ENCODE measurements around the gene TMEM108.

The TMEM108 gene

DNA sequence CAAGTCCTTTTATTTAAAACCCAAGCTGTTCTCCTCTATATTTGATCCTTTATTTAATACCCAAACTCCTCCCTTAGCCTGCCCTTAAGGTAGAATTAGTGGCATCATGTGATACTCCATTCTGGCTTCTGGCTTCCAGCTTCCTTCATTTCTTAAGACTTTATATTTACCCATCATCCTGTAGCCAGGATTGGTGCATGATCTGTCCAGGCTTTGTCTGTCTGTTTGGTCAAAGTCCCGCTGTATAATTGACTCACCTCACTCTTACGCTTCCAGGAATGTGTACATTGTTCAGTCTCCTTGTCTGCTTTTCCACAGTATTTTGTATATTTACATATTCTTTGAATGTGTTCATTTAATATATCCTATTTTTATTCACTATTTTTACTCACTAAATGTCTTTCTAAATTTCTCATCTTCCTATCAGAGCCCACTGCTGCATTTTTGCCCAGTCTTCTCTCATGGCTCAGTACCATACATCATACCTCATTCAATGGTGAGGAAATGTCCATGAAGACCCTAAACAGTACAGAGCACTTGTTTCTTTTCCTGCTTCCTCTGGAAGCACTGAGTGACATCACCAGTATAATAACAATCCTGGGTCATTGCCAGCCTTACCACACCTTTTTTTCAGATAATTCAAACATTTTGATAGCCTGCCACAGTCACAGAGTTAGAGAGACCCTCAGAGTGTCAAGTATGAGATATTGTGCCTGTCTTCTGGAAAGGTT, 31.5 kb downstream of the TMEM108 start:
- H2BK12ac ChIP-seq (ENCODE audit: low read length) = no peak overlapping the region
- no peak overlapping the region for H2BK120ac ChIP-seq (ENCODE audit: insufficient read depth, low read length, poor library complexity)
- no peak overlapping the region for H2AFZ ChIP-seq (ENCODE audit: insufficient read depth, low read length, poor library complexity)
- no peak overlapping the region for H3K4ac ChIP-seq (ENCODE audit: low read depth, low read length)
- H4K8ac ChIP-seq (ENCODE audit: low read depth, low read length) = no peak overlapping the region
- no peak overlapping the region for H3K18ac ChIP-seq (ENCODE audit: low read length)
- no CpG with 5 or more reads among the region's 2 CpGs for WGBS (ENCODE audit: extremely low coverage, insufficient coverage, insufficient read length)
- H3K27me3 ChIP-seq (ENCODE audit: insufficient read depth, low read length) = no peaks in the 10 kb centered on the region
- no peak overlapping the region for H3K4me3 ChIP-seq (ENCODE audit: low read depth, low read length)
- no peaks in the 10 kb centered on the region for H3K79me2 ChIP-seq (ENCODE audit: control insufficient read depth, insufficient read depth, low read length, poor library complexity)
- H3K9ac ChIP-seq (ENCODE audit: low read length) = no peak overlapping the region
- no peak overlapping the region for H3K4me2 ChIP-seq (ENCODE audit: low read length)
- H2AK5ac ChIP-seq (ENCODE audit: low read length) = no peak overlapping the region
- no peaks in the 10 kb centered on the region for H3K79me1 ChIP-seq (ENCODE audit: low read length)
- H3K9me3 ChIP-seq (ENCODE audit: insufficient read depth, low read depth, low read length) = no peaks in the 10 kb centered on the region
- no peaks in the 10 kb centered on the region for H3K36me3 ChIP-seq (ENCODE audit: control insufficient read depth in 1 of 2, insufficient read depth in 2 of 2, low read length in 2 of 2)
- no peaks in the 10 kb centered on the region for H3K4me1 ChIP-seq (ENCODE audit: control insufficient read depth in 1 of 2, insufficient read depth in 2 of 2, low read length in 2 of 2)
- H3K27ac ChIP-seq (ENCODE audit: low read depth, low read length) = no peak overlapping the region
- H3K23ac ChIP-seq (ENCODE audit: low read length) = no peak overlapping the region
- no peak for DNase-seq
- no peak overlapping the region for H4K12ac ChIP-seq (ENCODE audit: low read depth, low read length)
- no peak overlapping the region for H3K14ac ChIP-seq (ENCODE audit: low read length)
- no peak overlapping the region for H4K91ac ChIP-seq (ENCODE audit: low read depth, low read length)
- H2BK5ac ChIP-seq (ENCODE audit: low read depth, low read length, poor library complexity) = no peak overlapping the region

GRCh38 chr3:133074977-133075376, 36.8 kb downstream of the TMEM108 start:
- Histone ChIP-seq H2AFZ (ENCODE audit: insufficient read depth, low read length, poor library complexity) (no peak overlapping the region), H2AK5ac (ENCODE audit: low read length) (no peak overlapping the region), H3K9ac (ENCODE audit: low read length) (peak overlapping the region; percentile 46), H3K4me2 (ENCODE audit: low read length) (no peak overlapping the region), H2BK12ac (ENCODE audit: low read length) (no peak overlapping the region), H3K27me3 (ENCODE audit: insufficient read depth, low read length) (no peaks in the 10 kb centered on the region), H3K36me3 (ENCODE audit: control insufficient read depth in 1 of 2, insufficient read depth in 2 of 2, low read length in 2 of 2) (no peaks in the 10 kb centered on the region), H4K91ac (ENCODE audit: low read depth, low read length) (no peak overlapping the region), H2BK120ac (ENCODE audit: insufficient read depth, low read length, poor library complexity) (no peak overlapping the region), H3K27ac (ENCODE audit: low read depth, low read length) (no peak overlapping the region), H3K4ac (ENCODE audit: low read depth, low read length) (no peak overlapping the region), H3K23ac (ENCODE audit: low read length) (peak overlapping the region; percentile 85), H3K9me3 (ENCODE audit: insufficient read depth, low read depth, low read length) (no peaks in the 10 kb centered on the region), H4K12ac (ENCODE audit: low read depth, low read length) (no peak overlapping the region), H3K4me1 (ENCODE audit: control insufficient read depth in 1 of 2, insufficient read depth in 2 of 2, low read length in 2 of 2) (no peaks in the 10 kb centered on the region), H3K14ac (ENCODE audit: low read length) (no peak overlapping the region), H2BK5ac (ENCODE audit: low read depth, low read length, poor library complexity) (no peak overlapping the region), H3K4me3 (ENCODE audit: low read depth, low read length) (no peak overlapping the region), H3K18ac (ENCODE audit: low read length) (no peak overlapping the region), H4K8ac (ENCODE audit: low read depth, low read length) (no peak overlapping the region), H3K79me2 (ENCODE audit: control insufficient read depth, insufficient read depth, low read length, poor library complexity) (no peaks in the 10 kb centered on the region), H3K79me1 (ENCODE audit: low read length) (no peaks in the 10 kb centered on the region)
- no peak for DNase-seq
- no CpG with 5 or more reads among the region's 4 CpGs for WGBS (ENCODE audit: extremely low coverage, insufficient coverage, insufficient read length)

DNA sequence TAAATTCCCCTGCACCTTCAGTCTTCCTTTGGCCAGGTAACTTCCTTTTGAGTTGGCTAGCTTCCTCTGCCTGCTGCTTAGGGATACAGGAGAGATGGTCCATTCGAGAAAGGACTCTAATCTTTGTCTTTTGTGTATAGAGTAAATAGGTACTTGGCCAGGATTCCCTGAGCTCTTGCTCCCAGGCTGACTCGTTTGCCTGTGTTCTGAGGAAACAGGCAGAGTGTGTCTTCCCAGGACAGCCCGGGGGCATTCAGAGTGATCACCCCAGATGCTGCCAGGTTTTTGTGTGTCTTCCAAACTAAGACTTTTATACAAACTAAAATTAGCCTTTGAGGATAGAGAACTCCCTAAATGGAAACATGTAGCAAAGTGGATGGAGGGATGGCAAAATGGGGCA, 39.5 kb downstream of the TMEM108 start:
- no peak overlapping the region for H3K4me2 ChIP-seq (ENCODE audit: low read length)
- no CpG with 5 or more reads among the region's 3 CpGs for WGBS (ENCODE audit: extremely low coverage, insufficient coverage, insufficient read length)
- H3K14ac ChIP-seq (ENCODE audit: low read length) = no peak overlapping the region
- no peak overlapping the region for H2BK5ac ChIP-seq (ENCODE audit: low read depth, low read length, poor library complexity)
- no peak overlapping the region for H4K12ac ChIP-seq (ENCODE audit: low read depth, low read length)
- no peaks in the 10 kb centered on the region for H3K27me3 ChIP-seq (ENCODE audit: insufficient read depth, low read length)
- no peaks in the 10 kb centered on the region for H3K36me3 ChIP-seq (ENCODE audit: control insufficient read depth in 1 of 2, insufficient read depth in 2 of 2, low read length in 2 of 2)
- H3K9ac ChIP-seq (ENCODE audit: low read length) = no peak overlapping the region
- no peak overlapping the region for H3K4me3 ChIP-seq (ENCODE audit: low read depth, low read length)
- no peak overlapping the region for H4K8ac ChIP-seq (ENCODE audit: low read depth, low read length)
- no peak overlapping the region for H2BK120ac ChIP-seq (ENCODE audit: insufficient read depth, low read length, poor library complexity)
- no peak overlapping the region for H3K18ac ChIP-seq (ENCODE audit: low read length)
- H2BK12ac ChIP-seq (ENCODE audit: low read length) = no peak overlapping the region
- H2AK5ac ChIP-seq (ENCODE audit: low read length) = no peak overlapping the region
- no peaks in the 10 kb centered on the region for H3K4me1 ChIP-seq (ENCODE audit: control insufficient read depth in 1 of 2, insufficient read depth in 2 of 2, low read length in 2 of 2)
- H4K91ac ChIP-seq (ENCODE audit: low read depth, low read length) = no peak overlapping the region
- H3K79me1 ChIP-seq (ENCODE audit: low read length) = no peaks in the 10 kb centered on the region
- DNase-seq = no peak
- no peak overlapping the region for H3K4ac ChIP-seq (ENCODE audit: low read depth, low read length)
- H3K9me3 ChIP-seq (ENCODE audit: insufficient read depth, low read depth, low read length) = no peaks in the 10 kb centered on the region
- H3K79me2 ChIP-seq (ENCODE audit: control insufficient read depth, insufficient read depth, low read length, poor library complexity) = no peaks in the 10 kb centered on the region
- H3K27ac ChIP-seq (ENCODE audit: low read depth, low read length) = no peak overlapping the region
- H2AFZ ChIP-seq (ENCODE audit: insufficient read depth, low read length, poor library complexity) = no peak overlapping the region
- no peak overlapping the region for H3K23ac ChIP-seq (ENCODE audit: low read length)

DNA sequence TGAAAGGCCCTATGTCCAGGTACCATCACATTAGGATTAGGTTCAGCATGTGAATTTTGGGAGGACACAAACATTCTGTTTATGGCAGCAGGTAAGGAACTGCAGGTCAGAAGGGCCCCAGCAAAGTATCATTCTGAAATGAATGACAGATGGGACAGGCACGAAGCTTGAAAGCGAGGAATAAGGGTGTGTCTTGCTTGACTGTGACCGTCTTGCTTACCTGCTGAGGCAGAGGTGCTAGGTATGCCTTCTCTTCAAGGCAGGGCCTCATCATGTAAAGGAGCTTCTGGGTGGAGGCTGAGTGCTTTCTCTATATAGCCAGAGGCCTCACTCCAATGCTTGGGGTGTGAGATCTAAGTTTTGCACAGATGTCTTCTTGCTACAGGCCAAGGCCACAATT, 41.4 kb downstream of the TMEM108 start:
- H2BK5ac ChIP-seq (ENCODE audit: low read depth, low read length, poor library complexity) = no peak overlapping the region
- no peak overlapping the region for H3K23ac ChIP-seq (ENCODE audit: low read length)
- no peaks in the 10 kb centered on the region for H3K9me3 ChIP-seq (ENCODE audit: insufficient read depth, low read depth, low read length)
- peak; percentile 58 to 75 for DNase-seq
- H2AFZ ChIP-seq (ENCODE audit: insufficient read depth, low read length, poor library complexity) = no peak overlapping the region
- H3K9ac ChIP-seq (ENCODE audit: low read length) = no peak overlapping the region
- WGBS (ENCODE audit: extremely low coverage, insufficient coverage, insufficient read length) = no CpG with 5 or more reads among the region's 3 CpGs
- no peak overlapping the region for H3K4ac ChIP-seq (ENCODE audit: low read depth, low read length)
- H3K14ac ChIP-seq (ENCODE audit: low read length) = no peak overlapping the region
- H3K4me2 ChIP-seq (ENCODE audit: low read length) = no peak overlapping the region
- no peaks in the 10 kb centered on the region for H3K79me1 ChIP-seq (ENCODE audit: low read length)
- no peak overlapping the region for H4K8ac ChIP-seq (ENCODE audit: low read depth, low read length)
- no peak overlapping the region for H3K27ac ChIP-seq (ENCODE audit: low read depth, low read length)
- H2BK120ac ChIP-seq (ENCODE audit: insufficient read depth, low read length, poor library complexity) = no peak overlapping the region
- no peak overlapping the region for H2AK5ac ChIP-seq (ENCODE audit: low read length)
- H3K18ac ChIP-seq (ENCODE audit: low read length) = no peak overlapping the region
- H3K79me2 ChIP-seq (ENCODE audit: control insufficient read depth, insufficient read depth, low read length, poor library complexity) = no peaks in the 10 kb centered on the region
- no peaks in the 10 kb centered on the region for H3K4me1 ChIP-seq (ENCODE audit: control insufficient read depth in 1 of 2, insufficient read depth in 2 of 2, low read length in 2 of 2)
- H3K27me3 ChIP-seq (ENCODE audit: insufficient read depth, low read length) = no peaks in the 10 kb centered on the region
- no peak overlapping the region for H3K4me3 ChIP-seq (ENCODE audit: low read depth, low read length)
- no peaks in the 10 kb centered on the region for H3K36me3 ChIP-seq (ENCODE audit: control insufficient read depth in 1 of 2, insufficient read depth in 2 of 2, low read length in 2 of 2)
- no peak overlapping the region for H2BK12ac ChIP-seq (ENCODE audit: low read length)
- H4K91ac ChIP-seq (ENCODE audit: low read depth, low read length) = no peak overlapping the region
- no peak overlapping the region for H4K12ac ChIP-seq (ENCODE audit: low read depth, low read length)

All from trophoblast cell (in vitro differentiated cells and primary cell).